NCI-H82 treated with DMSO at 0.1 percent for 48 hours (cell line): ENCODE results near the gene BTN2A1.
"Not testable (repeated sequence)": the region's sequence is repeated elsewhere in the genome, so short reads cannot be mapped to it uniquely, and the experiment has no call there.

Experiments
- DNase-seq: peaks from one replicate; lab custom pipeline; 2025; ENCODE audit not compliant: unreplicated experiment; lab: John Stamatoyannopoulos, UW

Gene BTN2A1

GRCh38 chr6:26457806-26458688 lies at the start of gene BTN2A1:
Gene BTN2A1 (plus strand): TSS chr6:26457955. CDS start chr6:26458637, 682 bp downstream.
- DNase-seq = peak; percentile 74

- no peak for DNase-seq
These were observed 48.7 kb upstream of the BTN2A1 start for GRCh38 chr6:26408828-26409730.

GRCh38 chr6:26411751-26412150 lies 46.0 kb upstream of the BTN2A1 start:
- DNase-seq = no peak

GRCh38 chr6:26412228-26412627 lies 45.5 kb upstream of the BTN2A1 start:
- DNase-seq = no peak

GRCh38 chr6:26412954-26413353 lies 44.8 kb upstream of the BTN2A1 start:
- no peak for DNase-seq

- DNase-seq = no peak
These were observed 43.5 kb upstream of the BTN2A1 start for GRCh38 chr6:26414281-26414680.

GRCh38 chr6:26415036-26415614 lies 42.6 kb upstream of the BTN2A1 start:
- DNase-seq = peak; percentile 9

GRCh38 chr6:26415791-26416190 lies 42.0 kb upstream of the BTN2A1 start:
- no peak for DNase-seq

- no peak for DNase-seq
These were observed 41.5 kb upstream of the BTN2A1 start for GRCh38 chr6:26416288-26416687.

- not testable (repeated sequence) for DNase-seq
These were observed 39.7 kb upstream of the BTN2A1 start for GRCh38 chr6:26418077-26418476.

GRCh38 chr6:26418795-26419194 lies 39.0 kb upstream of the BTN2A1 start:
- DNase-seq = not testable (repeated sequence)

GRCh38 chr6:26420688-26421171 lies 37.0 kb upstream of the BTN2A1 start:
- no peak for DNase-seq

GRCh38 chr6:26421259-26422144 lies 36.3 kb upstream of the BTN2A1 start:
- peak; percentile 83 for DNase-seq

- DNase-seq = no peak
These were observed 35.4 kb upstream of the BTN2A1 start for GRCh38 chr6:26422329-26422728.

GRCh38 chr6:26426691-26427450 lies 30.9 kb upstream of the BTN2A1 start:
- DNase-seq = no peak

- no peak for DNase-seq
These were observed 30.3 kb upstream of the BTN2A1 start for GRCh38 chr6:26427451-26427809.

- no peak for DNase-seq
These were observed 29.5 kb upstream of the BTN2A1 start for GRCh38 chr6:26428206-26428605.

GRCh38 chr6:26430787-26431186 lies 27.0 kb upstream of the BTN2A1 start:
- DNase-seq = no peak
